ENCODE measurements around the gene CSTB. TPM values are rescaled to one million over a fixed set of nuclear protein-coding genes. Genes with fewer than 3 reads are reported as not detected.

The CSTB gene
- total and polyA plus RNA-seq, 2 of the 8 experiments (the other 6 are each of a cell fraction or from before 2014, with no cell fraction given): 53.8 to 64.1 TPM

DNA sequence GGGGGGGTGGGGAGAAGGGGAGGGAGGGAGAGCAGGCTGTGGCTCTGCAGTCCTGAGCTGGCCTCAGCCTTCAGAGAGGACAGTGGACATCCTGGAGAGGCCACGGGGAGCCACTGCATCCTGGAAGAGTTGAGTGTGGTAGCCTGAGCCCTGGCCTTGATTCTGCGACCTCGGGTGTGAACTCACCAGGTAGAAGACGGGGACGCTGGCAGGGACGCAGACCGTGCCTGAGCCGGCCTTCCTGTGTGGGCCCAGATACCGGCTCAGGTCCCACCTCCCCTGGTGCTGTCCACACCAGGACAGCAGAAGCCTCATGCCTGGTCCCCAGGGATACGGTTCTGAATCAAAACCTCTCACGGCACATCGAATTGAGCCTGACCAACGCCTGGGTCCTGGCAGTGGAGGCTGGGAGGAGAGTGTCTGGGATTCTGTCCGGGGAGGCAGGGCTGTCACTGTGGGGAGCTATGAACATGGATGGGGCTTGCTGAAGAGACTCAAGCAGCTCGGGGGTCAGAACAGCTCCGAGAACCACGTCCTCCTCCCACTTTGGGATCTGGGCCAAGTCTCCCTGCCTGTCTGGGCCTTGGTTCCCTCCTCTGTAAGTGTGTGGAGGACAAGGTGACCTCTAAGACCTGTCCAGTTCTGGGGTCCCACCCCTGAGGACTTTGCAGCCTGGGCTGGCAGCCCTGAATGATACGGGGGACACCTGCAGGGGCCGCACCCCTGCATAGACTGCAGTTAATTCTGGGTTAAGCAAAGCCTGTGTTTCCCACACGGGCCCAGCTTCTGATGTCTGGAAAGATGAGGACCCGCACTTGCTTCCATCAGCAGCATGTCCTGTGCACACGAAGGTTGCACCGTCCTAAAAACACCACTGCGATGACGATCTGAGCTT lies 43.6 kb upstream of the CSTB start:
- CTCF ChIA-PET (ENCODE audit: partially characterized antibody): interaction anchor here (0.9 to 1.8 kb wide), 2 partner anchors 11 to 27 kb away, joined by 3 to 5 read pairs; no protein-coding TSS in a partner anchor
- TF ChIP-seq RXRA (IDR thresholded peaks at IDR 0.05; ENCODE audit: insufficient read depth, low read depth, low read length) (no peak), RNF2 (IDR thresholded peaks at IDR 0.05; ENCODE audit: borderline replicate concordance, low read depth, low read length, missing control alignments, poor library complexity, severe bottlenecking) (no peak), SP2 (IDR thresholded peaks at IDR 0.05; ENCODE audit: low read length) (no peak), JUN (IDR thresholded peaks at IDR 0.05; ENCODE audit: low read depth, low read length) (no peak), RBBP5 (IDR thresholded peaks at IDR 0.05; ENCODE audit: borderline replicate concordance, low read depth, low read length) (no peak), NANOG (IDR thresholded peaks at IDR 0.05; ENCODE audit: insufficient read depth, low read depth, low read length, poor library complexity, severe bottlenecking) (no peak), EGR1 (IDR thresholded peaks at IDR 0.05; ENCODE audit: borderline replicate concordance, low read depth, low read length) (no peak), SIX5 (IDR thresholded peaks at IDR 0.05; ENCODE audit: low read depth, low read length) (no peak)

More for the DNA sequence above, 43.6 kb upstream of the CSTB start:
- Histone ChIP-seq H2BK120ac (replicated peaks; ENCODE audit: low read depth, low read length) (no peak overlapping the region), H3K4ac (replicated peaks; ENCODE audit: insufficient read length, low read depth, low read length) (no peak overlapping the region), H3K23me2 (ENCODE audit: low read depth, low read length) (peaks cover 2% of the 10 kb centered on the region; the same call in 1 of the 2 replicates), H2BK12ac (ENCODE audit: low read depth, low read length) (no peak overlapping the region), H3K9me3 (ENCODE audit: insufficient read depth in 2 of 2, low read depth in 1 of 2, low read length in 1 of 2) (peaks cover 0 to 15% of the 10 kb centered on the region in 2 experiments; a peak in 1 of 4 replicates), H3K56ac (replicated peaks; ENCODE audit: insufficient read length, low read depth, low read length) (no peak overlapping the region), H3K4me1 (replicated peaks in 1 of 4; ENCODE audit: control insufficient read depth in 3 of 4, insufficient read depth in 4 of 4, low read length in 3 of 4) (peaks cover 0 to 2% (median 2%) of the 10 kb centered on the region in 4 experiments; a peak in 6 of 7 replicates), H3K14ac (ENCODE audit: insufficient read length) (no peak overlapping the region), H3K4me3 (ENCODE audit: extremely low read depth in 1 of 4, insufficient read depth in 2 of 4, low read depth in 3 of 4, low read length in 4 of 4) (no peak overlapping the region), H4K91ac (replicated peaks; ENCODE audit: insufficient read length, low read length) (no peak overlapping the region), H3K9ac (replicated peaks in 1 of 4; ENCODE audit: extremely low read depth in 1 of 4, low read depth in 3 of 4, low read length in 3 of 4) (no peak overlapping the region), H3K27ac (ENCODE audit: low read depth, low read length) (no peak overlapping the region), H3K79me2 (ENCODE audit: control insufficient read depth in 1 of 2, insufficient read depth in 2 of 2, low read length in 2 of 2) (no peaks in the 10 kb centered on the region), H2AK5ac (ENCODE audit: low read depth, low read length) (no peak overlapping the region), H4K20me1 (replicated peaks in 1 of 2; ENCODE audit: control insufficient read depth in 1 of 2, insufficient read depth in 2 of 2, low read length in 2 of 2) (peaks cover 0 to 1% of the 10 kb centered on the region in 2 experiments), H2BK15ac (ENCODE audit: low read length) (no peak overlapping the region), H3K36me3 (ENCODE audit: control insufficient read depth in 2 of 4, insufficient read depth in 4 of 4, low read length in 3 of 4) (no peaks in the 10 kb centered on the region), H2AFZ (ENCODE audit: low read length) (no peak overlapping the region), H3K18ac (ENCODE audit: extremely low read depth, low read length) (no peak overlapping the region), H3K27me3 (replicated peaks in 1 of 4; ENCODE audit: control insufficient read depth in 3 of 4, extremely low read depth in 1 of 4, insufficient read depth in 3 of 4, low read length in 3 of 4) (no peaks in the 10 kb centered on the region), H3K23ac (ENCODE audit: insufficient read length) (no peak overlapping the region), H4K8ac (ENCODE audit: extremely low read depth, insufficient read depth, low read length) (no peak overlapping the region), H4K5ac (ENCODE audit: insufficient read length, low read depth, low read length) (no peak overlapping the region), H2BK20ac (ENCODE audit: low read length) (no peak overlapping the region), H2BK5ac (ENCODE audit: low read depth, low read length) (no peak overlapping the region), H3K4me2 (ENCODE audit: insufficient read depth in 1 of 2, low read depth in 2 of 2, low read length in 2 of 2) (no peak overlapping the region), H3K79me1 (ENCODE audit: low read depth, low read length) (no peaks in the 10 kb centered on the region)
- FAIRE-seq (no peak), DNase-seq (ENCODE audit: low read depth in 1 of 2, low spot score in 2 of 2) (no peak)
- WGBS, 2 experiments (ENCODE audit: extremely low coverage in 1 of 2, insufficient coverage in 1 of 2, insufficient read length in 1 of 2, insufficient replicate concordance in 2 of 2, low coverage in 1 of 2, low lambda C conversion rate in 2 of 2, missing lambda C conversion rate in 1 of 2): 94% methylated on average over 24 of the region's 25 CpGs; no CpG with 5 or more reads in 1 of the 2 experiments
- POLR2A ChIA-PET (ENCODE audit: partially characterized antibody): interaction anchor here (0.6 to 1.6 kb wide), 3 partner anchors 9 to 42 kb away, joined by 3 to 5 read pairs (median 4); partner anchors contain the start of gene RRP1
